NOMO-1 (cell line): ENCODE measurements around the gene GRK5.

ENCODE experiments used
- DNase-seq, 2 experiments: peaks; one replicate each; lab custom pipeline; 2025; ENCODE audit not compliant: unreplicated experiment in 2 of 2; lab: John Stamatoyannopoulos, UW

Gene GRK5

GRCh38 chr10:119197921-119198320 lies 9.4 kb upstream of the GRK5 start:
- DNase-seq: peak; percentile 36 to 61

GRCh38 chr10:119198438-119198837 lies 8.9 kb upstream of the GRK5 start:
- DNase-seq: peak in 1 of 2 experiments; percentile 29

- peak in 1 of 2 experiments; percentile 50 for DNase-seq
Observed at GRCh38 chr10:119199231-119199992, 8.0 kb upstream of the GRK5 start.

- DNase-seq: no peak
Observed at GRCh38 chr10:119201233-119201632, 6.1 kb upstream of the GRK5 start.

GRCh38 chr10:119203006-119203405 lies 4.4 kb upstream of the GRK5 start:
- DNase-seq: no peak

GRCh38 chr10:119205894-119206602 lies 1.3 kb upstream of the GRK5 start:
- no peak for DNase-seq

GRCh38 chr10:119206603-119207365 lies 587 bp upstream of the GRK5 start:
- DNase-seq: peak; percentile 55 to 69

- peak in 1 of 2 experiments; percentile 69 for DNase-seq
Observed at GRCh38 chr10:119207713-119208552, 562 bp downstream of the GRK5 start.

GRCh38 chr10:119208553-119208940 lies 1.2 kb downstream of the GRK5 start:
- DNase-seq: no peak

- DNase-seq: no peak
Observed at GRCh38 chr10:119209035-119209735, 1.8 kb downstream of the GRK5 start.

GRCh38 chr10:119209736-119210355 lies 2.5 kb downstream of the GRK5 start:
- no peak for DNase-seq

GRCh38 chr10:119210633-119211032 lies 3.3 kb downstream of the GRK5 start:
- DNase-seq: no peak

GRCh38 chr10:119211176-119211575 lies 3.8 kb downstream of the GRK5 start:
- DNase-seq: no peak

- DNase-seq: no peak
Observed at GRCh38 chr10:119211625-119212441, 4.5 kb downstream of the GRK5 start.

GRCh38 chr10:119215371-119215770 lies 8.0 kb downstream of the GRK5 start:
- no peak for DNase-seq

GRCh38 chr10:119216127-119216526 lies 8.8 kb downstream of the GRK5 start:
- no peak for DNase-seq

GRCh38 chr10:119217401-119217800 lies 10.0 kb downstream of the GRK5 start:
- DNase-seq: no peak

GRCh38 chr10:119217991-119218490 lies 10.7 kb downstream of the GRK5 start:
- DNase-seq: no peak
